Nephron progenitor cell (in vitro differentiated cells): ENCODE data around the gene HADHA.

Experiments
- DNase-seq: peaks from one replicate; pipeline ENCODE4 v3.0.0; 2021
- H3K27ac Mint-ChIP-seq: 2 replicates; pipeline ENCODE4 v1.8.0; 2021; ENCODE audit warnings: mild to moderate bottlenecking, moderate library complexity, mixed read lengths
- H3K27me3 Mint-ChIP-seq: 2 replicates; pipeline ENCODE4 v1.8.0; 2021; ENCODE audit warnings: mild to moderate bottlenecking, low read depth, mixed read lengths; ENCODE audit not compliant: poor library complexity
- H3K36me3 Mint-ChIP-seq: 2 replicates; pipeline ENCODE4 v1.8.0; 2021; ENCODE audit warnings: low read depth, mixed read lengths
- H3K4me1 Mint-ChIP-seq: 2 replicates; pipeline ENCODE4 v1.8.0; 2021; ENCODE audit warnings: mixed read lengths
- H3K4me3 Mint-ChIP-seq: 2 replicates; pipeline ENCODE4 v1.8.0; 2021; ENCODE audit warnings: mild to moderate bottlenecking, moderate library complexity, mixed read lengths
- H3K9me3 Mint-ChIP-seq: 2 replicates; pipeline ENCODE4 v1.8.0; 2021; ENCODE audit warnings: mild to moderate bottlenecking, moderate library complexity, mixed read lengths
- CTCF ChIP-seq: fragments of 200-600 bp; sonication (generic); IDR thresholded peaks from 2 replicates; pipeline ENCODE4 v1.5.0; 2021; ENCODE audit warnings: antibody characterized with exemption

HADHA gene

GRCh38 chr2:26189123-26189522 lies 55.3 kb downstream of the HADHA start:
- H3K4me3 Mint-ChIP-seq: no peak overlapping the region
- peaks cover 41% of the 10 kb centered on the region for H3K36me3 Mint-ChIP-seq

GRCh38 chr2:26187537-26188104 lies 56.8 kb downstream of the HADHA start:
- DNase-seq: no peak
- Mint-ChIP-seq H3K36me3 (peaks cover 37% of the 10 kb centered on the region), H3K27ac (no peak overlapping the region), H3K9me3 (no peaks in the 10 kb centered on the region), H3K27me3 (peaks cover 32% of the 10 kb centered on the region), H3K4me3 (no peak overlapping the region), H3K4me1 (peaks cover 4% of the 10 kb centered on the region)
- no peak for TF ChIP-seq CTCF

More at GRCh38 chr2:26189123-26189522, 55.3 kb downstream of the HADHA start:
- TF ChIP-seq CTCF: no peak
- no peak overlapping the region for H3K27ac Mint-ChIP-seq
- no peak for DNase-seq
- peaks cover 18% of the 10 kb centered on the region for H3K27me3 Mint-ChIP-seq
- H3K4me1 Mint-ChIP-seq: no peaks in the 10 kb centered on the region
- no peaks in the 10 kb centered on the region for H3K9me3 Mint-ChIP-seq

GRCh38 chr2:26187114-26187513 lies 57.3 kb downstream of the HADHA start:
- Mint-ChIP-seq H3K27ac (no peak overlapping the region), H3K4me3 (no peak overlapping the region), H3K4me1 (peaks cover 4% of the 10 kb centered on the region), H3K27me3 (peaks cover 32% of the 10 kb centered on the region), H3K36me3 (peaks cover 33% of the 10 kb centered on the region), H3K9me3 (no peaks in the 10 kb centered on the region)
- no peak for DNase-seq
- no peak for TF ChIP-seq CTCF

GRCh38 chr2:26185954-26186770 lies 58.3 kb downstream of the HADHA start:
- DNase-seq: no peak
- Mint-ChIP-seq H3K36me3 (peaks cover 31% of the 10 kb centered on the region), H3K27ac (no peak overlapping the region), H3K4me1 (peaks cover 7% of the 10 kb centered on the region), H3K4me3 (peak overlapping the region; percentile 69), H3K9me3 (no peaks in the 10 kb centered on the region), H3K27me3 (peaks cover 37% of the 10 kb centered on the region)
- TF ChIP-seq CTCF: no peak

- Mint-ChIP-seq H3K36me3 (peaks cover 28% of the 10 kb centered on the region), H3K9me3 (no peaks in the 10 kb centered on the region), H3K4me1 (peaks cover 14% of the 10 kb centered on the region), H3K4me3 (peak overlapping the region; percentile 69), H3K27me3 (peaks cover 39% of the 10 kb centered on the region), H3K27ac (no peak overlapping the region)
- DNase-seq: no peak
- TF ChIP-seq CTCF: no peak
These were observed 59.0 kb downstream of the HADHA start for GRCh38 chr2:26185304-26185928.
